Measurements from ENCODE around the gene LCNL1. TPM values are rescaled to one million over a fixed set of nuclear protein-coding genes. Genes with fewer than 3 reads are reported as not detected.

The LCNL1 gene
- total and polyA plus RNA-seq, 2 experiments from 2014 or later: 0.13 to 0.47 TPM

- Histone ChIP-seq H3K79me2 (peaks cover 6% of the 10 kb centered on the region), H3K36me3 (replicated peaks; ENCODE audit: insufficient read depth, low read depth) (no peaks in the 10 kb centered on the region), H3K4me2 (no peak overlapping the region), H3K4me3 (no peak overlapping the region), H4K20me1 (ENCODE audit: insufficient read depth, poor library complexity, severe bottlenecking) (no peaks in the 10 kb centered on the region), H3K27me3 (no peaks in the 10 kb centered on the region), H2AFZ (no peak overlapping the region), H3K27ac (no peak overlapping the region), H3K4me1 (ENCODE audit: insufficient read depth) (peaks cover 17% of the 10 kb centered on the region), H3K9me3 (ENCODE audit: low read depth) (no peaks in the 10 kb centered on the region), H3K9me2 (replicated peaks; ENCODE audit: insufficient read depth) (no peaks in the 10 kb centered on the region)
- 91% methylated on average over 18 of the region's 18 CpGs for WGBS (ENCODE audit: low lambda C conversion rate, missing lambda C conversion rate)
- no peak for TF ChIP-seq EZH2phosphoT487 (IDR thresholded peaks at IDR 0.05; ENCODE audit: low read depth, severe bottlenecking, unreplicated experiment)
- TF ChIP-seq EZH2 (IDR thresholded peaks at IDR 0.05; ENCODE audit: borderline replicate concordance): no peak
- TF ChIP-seq CTCF (IDR thresholded peaks at IDR 0.05; ENCODE audit: poor library complexity): no peak
- no peak for DNase-seq (ENCODE audit: low spot score)
Observed at GRCh38 chr9:136997830-136998234, 15.0 kb downstream of the LCNL1 start.

- TF ChIP-seq CTCF (IDR thresholded peaks at IDR 0.05; ENCODE audit: poor library complexity) (no peak), EZH2phosphoT487 (IDR thresholded peaks at IDR 0.05; ENCODE audit: low read depth, severe bottlenecking, unreplicated experiment) (no peak), EZH2 (IDR thresholded peaks at IDR 0.05; ENCODE audit: borderline replicate concordance) (no peak)
- H3K27ac ChIP-seq: no peak overlapping the region
- no peak for DNase-seq (ENCODE audit: low spot score)
- H3K79me2 ChIP-seq: no peaks in the 10 kb centered on the region
- H3K4me1 ChIP-seq (ENCODE audit: insufficient read depth): peaks cover 17% of the 10 kb centered on the region
- H3K9me3 ChIP-seq (ENCODE audit: low read depth): no peaks in the 10 kb centered on the region
- WGBS (ENCODE audit: low lambda C conversion rate, missing lambda C conversion rate): 76% methylated on average over 10 of the region's 10 CpGs
- no peaks in the 10 kb centered on the region for H3K36me3 ChIP-seq (replicated peaks; ENCODE audit: insufficient read depth, low read depth)
- H3K4me2 ChIP-seq: no peak overlapping the region
- H4K20me1 ChIP-seq (ENCODE audit: insufficient read depth, poor library complexity, severe bottlenecking): no peaks in the 10 kb centered on the region
- no peaks in the 10 kb centered on the region for H3K27me3 ChIP-seq
- H3K4me3 ChIP-seq: no peak overlapping the region
- no peak overlapping the region for H2AFZ ChIP-seq
- H3K9me2 ChIP-seq (replicated peaks; ENCODE audit: insufficient read depth): no peaks in the 10 kb centered on the region
Observed at GRCh38 chr9:137000177-137000930, 17.6 kb downstream of the LCNL1 start.

DNA sequence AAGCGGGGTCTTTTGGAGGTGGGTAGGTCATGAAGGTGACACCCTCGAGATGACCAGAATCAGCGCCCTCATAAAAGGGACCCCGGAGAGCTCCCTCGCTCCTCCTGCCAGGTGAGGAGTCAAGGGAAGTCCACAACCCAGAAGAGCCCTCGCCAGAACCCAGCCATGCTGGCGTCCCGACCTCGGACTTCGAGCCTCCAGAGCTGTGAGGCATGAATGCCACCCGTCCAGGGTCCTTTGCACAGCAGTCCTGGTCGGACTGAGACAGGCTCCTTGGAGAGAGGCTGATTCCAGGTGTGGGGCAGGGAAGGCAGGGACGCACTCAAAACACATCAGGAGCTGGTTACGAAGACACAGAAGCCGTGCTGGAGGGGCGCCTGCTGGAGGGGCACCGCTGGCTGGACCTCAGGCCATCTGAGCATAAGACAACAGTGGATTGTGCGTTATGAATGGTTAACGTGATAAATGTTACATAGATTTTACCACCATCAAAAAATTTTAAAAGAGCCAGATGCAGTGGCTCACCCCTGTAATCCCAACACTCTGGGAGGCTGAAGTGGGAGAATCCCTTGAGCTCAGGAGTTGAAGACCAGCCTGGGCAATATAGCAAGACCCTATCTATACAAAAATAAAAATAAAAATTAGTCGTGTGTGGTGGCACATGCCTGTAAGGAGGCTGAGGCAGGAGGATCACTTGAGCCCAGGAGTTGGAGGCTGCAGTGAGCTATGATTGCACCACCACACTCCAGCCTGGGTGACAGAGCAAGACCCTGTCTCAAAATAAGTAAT, 19.3 kb downstream of the LCNL1 start:
- Histone ChIP-seq H3K27me3 (no peaks in the 10 kb centered on the region), H3K9me2 (replicated peaks; ENCODE audit: insufficient read depth) (no peaks in the 10 kb centered on the region), H3K4me3 (no peak overlapping the region), H3K9me3 (ENCODE audit: low read depth) (no peaks in the 10 kb centered on the region), H3K27ac (no peak overlapping the region), H4K20me1 (ENCODE audit: insufficient read depth, poor library complexity, severe bottlenecking) (no peaks in the 10 kb centered on the region), H3K36me3 (replicated peaks; ENCODE audit: insufficient read depth, low read depth) (no peaks in the 10 kb centered on the region), H3K4me1 (ENCODE audit: insufficient read depth) (peaks cover 3% of the 10 kb centered on the region), H2AFZ (no peak overlapping the region), H3K4me2 (no peak overlapping the region), H3K79me2 (no peaks in the 10 kb centered on the region)
- 92% methylated on average over 20 of the region's 20 CpGs for WGBS (ENCODE audit: low lambda C conversion rate, missing lambda C conversion rate)
- no peak for TF ChIP-seq CTCF (IDR thresholded peaks at IDR 0.05; ENCODE audit: poor library complexity)
- TF ChIP-seq EZH2phosphoT487 (IDR thresholded peaks at IDR 0.05; ENCODE audit: low read depth, severe bottlenecking, unreplicated experiment): no peak
- no peak for TF ChIP-seq EZH2 (IDR thresholded peaks at IDR 0.05; ENCODE audit: borderline replicate concordance)
- no peak for DNase-seq (ENCODE audit: low spot score)

All from hepatocyte (in vitro differentiated cells).